ENCODE results near the gene FAM53A. TPM values are rescaled to one million over a fixed set of nuclear protein-coding genes. Genes with fewer than 3 reads are reported as not detected.
A peak's percentile ranks its signal among the peaks of the same experiment; 100 is the strongest.

The FAM53A gene
- total RNA-seq, 2 experiments from 2014 or later = 1.4 to 1.8 TPM

GRCh38 chr4:1725521-1725920 is 41.4 kb upstream of the FAM53A start:
- no peaks in the 10 kb centered on the region for H3K9me2 ChIP-seq (ENCODE audit: insufficient read depth, low read length)
- intact Hi-C loops (cut with micrococcal nuclease; ENCODE audit: unreplicated experiment) = no loop called here
- peaks cover 39% of the 10 kb centered on the region for H3K4me1 ChIP-seq (ENCODE audit: insufficient read depth, low read length, poor library complexity, severe bottlenecking)
- DNase-seq (ENCODE audit: low spot score) = no peak
- no peak overlapping the region for H2AFZ ChIP-seq (ENCODE audit: low read length)
- CTCF ChIA-PET (ENCODE audit: unreplicated experiment) = no interaction called here
- TF ChIP-seq EZH2phosphoT487 (IDR thresholded peaks at IDR 0.05; ENCODE audit: borderline replicate concordance, low read depth, low read length) = no peak
- peaks cover 87% of the 10 kb centered on the region for H3K79me2 ChIP-seq (ENCODE audit: insufficient read depth, low read depth, low read length)
- POLR2A ChIA-PET = interaction anchor here (0.7 kb wide), 1 partner anchor 16 kb away, joined by 3 read pairs; no protein-coding TSS in a partner anchor
- peaks cover 85% of the 10 kb centered on the region for H3K36me3 ChIP-seq (ENCODE audit: insufficient read depth, low read length)
- no peaks in the 10 kb centered on the region for H3K9me3 ChIP-seq (ENCODE audit: low read length)
- BruUV-seq (replicated peaks) = no TSS peak
- no peak overlapping the region for H3K27ac ChIP-seq (ENCODE audit: low read depth, low read length, poor library complexity, severe bottlenecking)
- no peak overlapping the region for H3K4me2 ChIP-seq (ENCODE audit: low read length)
- peaks cover 26% of the 10 kb centered on the region for H4K20me1 ChIP-seq (ENCODE audit: insufficient read depth, low read length)
- no peak overlapping the region for H3K4me3 ChIP-seq (ENCODE audit: low read depth, low read length, poor library complexity, severe bottlenecking)

DNA sequence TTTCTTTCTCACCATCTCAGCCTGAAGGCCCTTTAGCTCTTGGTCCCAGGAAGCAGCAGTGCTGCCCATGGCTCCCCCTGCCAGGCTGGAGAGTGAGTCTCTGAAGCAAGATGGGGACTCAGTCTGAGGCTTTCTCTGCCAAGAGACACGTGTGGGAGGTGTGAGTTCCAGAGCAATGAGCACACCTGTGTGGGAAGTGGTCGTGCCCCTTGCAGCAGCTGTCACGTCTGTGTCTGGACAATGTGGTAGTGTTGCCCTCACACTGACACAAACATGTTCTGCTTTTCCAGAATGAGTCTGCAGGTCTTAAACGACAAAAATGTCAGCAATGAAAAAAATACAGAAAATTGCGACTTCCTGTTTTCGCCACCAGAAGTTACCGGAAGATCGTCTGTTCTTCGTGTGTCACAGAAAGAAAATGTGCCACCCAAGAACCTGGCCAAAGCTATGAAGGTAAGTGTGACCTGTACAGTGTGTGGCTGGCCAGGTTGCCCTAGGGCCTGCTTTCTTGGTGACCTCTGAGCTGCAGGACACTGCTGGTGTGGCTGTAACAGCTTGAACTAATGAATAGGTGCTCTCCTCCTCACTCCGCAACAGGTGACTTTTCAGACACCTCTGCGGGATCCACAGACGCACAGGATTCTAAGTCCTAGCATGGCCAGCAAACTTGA is 39.2 kb upstream of the FAM53A start:
- intact Hi-C loops (cut with micrococcal nuclease; ENCODE audit: unreplicated experiment) = loop anchor here (1.0 to 5.0 kb wide), 2 partner anchors 11 to 519 kb away; partner anchors contain the start of genes HAUS3, POLN and SLBP
- peaks cover 58% of the 10 kb centered on the region for H3K4me1 ChIP-seq (ENCODE audit: insufficient read depth, low read length, poor library complexity, severe bottlenecking)
- peaks cover 70% of the 10 kb centered on the region for H3K36me3 ChIP-seq (ENCODE audit: insufficient read depth, low read length)
- H3K4me3 ChIP-seq (ENCODE audit: low read depth, low read length, poor library complexity, severe bottlenecking) = peak overlapping the region; percentile 94
- H3K79me2 ChIP-seq (ENCODE audit: insufficient read depth, low read depth, low read length) = peaks cover 73% of the 10 kb centered on the region
- peak overlapping the region; percentile 87 for H3K4me2 ChIP-seq (ENCODE audit: low read length)
- peaks cover 26% of the 10 kb centered on the region for H4K20me1 ChIP-seq (ENCODE audit: insufficient read depth, low read length)
- TF ChIP-seq, protein P1, sequence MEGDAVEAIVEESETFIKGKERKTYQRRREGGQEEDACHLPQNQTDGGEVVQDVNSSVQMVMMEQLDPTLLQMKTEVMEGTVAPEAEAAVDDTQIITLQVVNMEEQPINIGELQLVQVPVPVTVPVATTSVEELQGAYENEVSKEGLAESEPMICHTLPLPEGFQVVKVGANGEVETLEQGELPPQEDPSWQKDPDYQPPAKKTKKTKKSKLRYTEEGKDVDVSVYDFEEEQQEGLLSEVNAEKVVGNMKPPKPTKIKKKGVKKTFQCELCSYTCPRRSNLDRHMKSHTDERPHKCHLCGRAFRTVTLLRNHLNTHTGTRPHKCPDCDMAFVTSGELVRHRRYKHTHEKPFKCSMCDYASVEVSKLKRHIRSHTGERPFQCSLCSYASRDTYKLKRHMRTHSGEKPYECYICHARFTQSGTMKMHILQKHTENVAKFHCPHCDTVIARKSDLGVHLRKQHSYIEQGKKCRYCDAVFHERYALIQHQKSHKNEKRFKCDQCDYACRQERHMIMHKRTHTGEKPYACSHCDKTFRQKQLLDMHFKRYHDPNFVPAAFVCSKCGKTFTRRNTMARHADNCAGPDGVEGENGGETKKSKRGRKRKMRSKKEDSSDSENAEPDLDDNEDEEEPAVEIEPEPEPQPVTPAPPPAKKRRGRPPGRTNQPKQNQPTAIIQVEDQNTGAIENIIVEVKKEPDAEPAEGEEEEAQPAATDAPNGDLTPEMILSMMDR (conservative IDR thresholded peaks at IDR 0.05; ENCODE audit: low read length) = no peak; the same call in 1 of the 2 replicates
- TF ChIP-seq EZH2phosphoT487 (IDR thresholded peaks at IDR 0.05; ENCODE audit: borderline replicate concordance, low read depth, low read length) = no peak
- peak; percentile 94 for DNase-seq (ENCODE audit: low spot score)
- CTCF ChIA-PET (ENCODE audit: unreplicated experiment) = interaction anchor here (0.6 kb wide), 1 partner anchor 14 kb away, joined by 3 read pairs; no protein-coding TSS in a partner anchor
- TSS peak; percentile 46 for BruUV-seq (replicated peaks)
- H2AFZ ChIP-seq (ENCODE audit: low read length) = no peak overlapping the region
- no peaks in the 10 kb centered on the region for H3K9me2 ChIP-seq (ENCODE audit: insufficient read depth, low read length)
- H3K9me3 ChIP-seq (ENCODE audit: low read length) = no peaks in the 10 kb centered on the region
- peak overlapping the region; percentile 90 for H3K27ac ChIP-seq (ENCODE audit: low read depth, low read length, poor library complexity, severe bottlenecking)
- POLR2A ChIA-PET = interaction anchor here (0.8 to 1.0 kb wide), 3 partner anchors 9 to 1676 kb away, joined by 3 read pairs; no protein-coding TSS in a partner anchor

GRCh38 chr4:1722551-1723118 is 38.5 kb upstream of the FAM53A start:
- Histone ChIP-seq H4K20me1 (ENCODE audit: insufficient read depth, low read length) (peaks cover 26% of the 10 kb centered on the region), H3K4me2 (ENCODE audit: low read length) (peak overlapping the region; percentile 87), H3K27ac (ENCODE audit: low read depth, low read length, poor library complexity, severe bottlenecking) (peak overlapping the region; percentile 90), H3K79me2 (ENCODE audit: insufficient read depth, low read depth, low read length) (peaks cover 67% of the 10 kb centered on the region), H3K36me3 (ENCODE audit: insufficient read depth, low read length) (peaks cover 70% of the 10 kb centered on the region), H3K4me1 (ENCODE audit: insufficient read depth, low read length, poor library complexity, severe bottlenecking) (peaks cover 65% of the 10 kb centered on the region), H3K9me2 (ENCODE audit: insufficient read depth, low read length) (no peaks in the 10 kb centered on the region), H3K9me3 (ENCODE audit: low read length) (no peaks in the 10 kb centered on the region), H3K4me3 (ENCODE audit: low read depth, low read length, poor library complexity, severe bottlenecking) (peak overlapping the region; percentile 94), H2AFZ (ENCODE audit: low read length) (no peak overlapping the region)
- ChIA-PET CTCF (ENCODE audit: unreplicated experiment) (interaction anchor here (0.6 kb wide), 1 partner anchor 14 kb away, joined by 3 read pairs; no protein-coding TSS in a partner anchor), POLR2A (interaction anchor here (0.7 to 1.0 kb wide), 5 partner anchors 8 to 1675 kb away, joined by 3 to 4 read pairs (median 3); no protein-coding TSS in a partner anchor)
- DNase-seq (ENCODE audit: low spot score) = no peak
- no TSS peak for BruUV-seq (replicated peaks)
- TF ChIP-seq, protein P1 (conservative IDR thresholded peaks at IDR 0.05; ENCODE audit: low read length) = no peak
- TF ChIP-seq EZH2phosphoT487 (IDR thresholded peaks at IDR 0.05; ENCODE audit: borderline replicate concordance, low read depth, low read length) = no peak
- intact Hi-C loops (cut with micrococcal nuclease; ENCODE audit: unreplicated experiment) = loop anchor here (1.0 to 5.0 kb wide), 2 partner anchors 10 to 520 kb away; partner anchors contain the start of genes HAUS3, POLN and SLBP
